ENCODE data around the gene NUAK1.
A peak's percentile ranks its signal among the peaks of the same experiment; 100 is the strongest.

Gene NUAK1

GRCh38 chr12:106109168-106109910 is 29.4 kb downstream of the NUAK1 start:
- no peak for DNase-seq (ENCODE audit: low spot score)

GRCh38 chr12:106108185-106108835 is 30.4 kb downstream of the NUAK1 start:
- peak; percentile 34 for DNase-seq (ENCODE audit: low spot score)

DNA sequence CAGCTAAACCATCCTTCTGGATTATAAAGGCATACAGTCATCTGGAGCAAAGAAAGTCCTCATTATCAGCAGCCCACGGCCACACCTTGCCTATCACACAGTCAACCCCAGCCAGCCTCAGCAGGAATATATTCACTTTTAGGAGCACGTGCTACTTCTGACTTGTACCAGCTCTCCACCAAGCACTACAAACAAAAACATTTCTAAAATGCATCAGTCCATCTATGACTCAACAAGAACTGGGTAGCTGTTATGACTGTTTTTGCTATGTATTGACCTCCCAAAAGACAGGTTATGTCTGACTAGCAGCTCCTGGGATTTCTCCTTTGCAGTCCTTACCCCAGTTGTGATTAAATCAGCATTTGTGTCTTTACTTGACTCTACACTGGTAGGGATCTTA is 31.2 kb downstream of the NUAK1 start:
- DNase-seq (ENCODE audit: low spot score), result peak; percentile 39

DNA sequence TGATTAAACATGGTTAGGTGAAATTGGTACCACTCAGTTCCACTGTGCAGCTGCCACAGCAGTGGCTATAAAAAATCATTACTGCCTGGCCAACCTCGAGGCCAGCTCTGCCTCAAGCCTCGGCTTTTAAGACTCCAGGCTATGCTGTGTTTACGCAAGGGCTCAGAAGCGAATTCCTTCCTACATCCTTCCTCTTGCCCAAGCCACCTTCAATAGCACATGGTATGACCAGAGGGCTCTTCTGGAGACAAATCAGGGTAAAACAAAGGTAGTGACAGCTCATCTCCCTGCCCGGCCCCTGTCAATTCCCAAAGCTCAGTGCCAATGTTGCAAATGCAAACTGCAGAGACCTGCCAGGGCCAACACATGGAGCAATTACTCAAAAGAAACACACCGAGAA is 31.9 kb downstream of the NUAK1 start:
- no peak for DNase-seq (ENCODE audit: low spot score)

DNA sequence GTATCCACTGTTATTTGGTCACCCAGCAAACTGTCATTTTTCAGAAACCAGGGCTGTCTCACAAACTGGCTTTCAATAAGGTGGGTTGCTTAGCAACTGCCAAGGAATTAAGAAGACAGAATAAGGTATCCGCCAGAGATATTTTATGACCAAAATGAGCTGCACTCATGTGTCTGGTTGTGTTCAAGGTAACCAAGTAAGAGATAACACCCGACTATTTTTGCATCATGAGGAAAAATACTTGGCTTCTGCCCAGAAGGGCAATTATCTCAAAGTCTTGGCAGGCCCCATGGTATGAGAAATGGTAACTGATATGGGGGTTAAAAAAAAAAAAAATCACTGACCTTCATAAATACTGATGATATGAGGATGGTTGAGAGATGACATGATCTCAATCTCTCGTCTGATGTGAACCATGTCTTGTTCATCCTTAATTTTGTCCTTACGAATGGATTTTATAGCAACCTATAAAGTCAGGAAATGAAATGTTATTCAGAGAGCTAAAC is 32.6 kb downstream of the NUAK1 start:
- DNase-seq (ENCODE audit: low spot score), result no peak

GRCh38 chr12:106101803-106102202 is 37.0 kb downstream of the NUAK1 start:
- DNase-seq (ENCODE audit: low spot score), result no peak

DNA sequence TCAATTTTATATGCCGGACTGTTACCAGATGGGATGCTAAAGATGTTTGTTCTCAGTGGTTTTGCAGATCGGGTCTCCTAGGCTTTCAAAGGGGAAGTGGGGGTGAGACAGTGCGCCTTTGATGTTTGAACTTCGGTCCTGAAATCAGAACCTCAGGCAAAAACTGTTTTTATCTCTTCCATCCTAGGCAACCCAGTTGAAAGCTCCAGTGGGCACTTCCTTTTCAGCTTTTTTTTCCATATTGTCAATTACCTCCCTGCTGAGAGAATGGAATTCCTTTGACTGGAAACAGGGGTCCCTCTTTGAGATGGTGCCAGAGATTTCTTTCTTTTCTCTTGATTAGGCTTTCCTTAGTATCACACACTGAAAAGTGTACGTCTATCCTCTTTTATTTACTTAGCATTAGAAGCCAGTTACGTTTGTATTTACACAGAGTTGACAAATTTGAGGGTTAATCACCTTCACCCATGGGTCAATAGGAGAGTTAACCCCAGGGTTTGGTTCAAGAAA is 40.0 kb downstream of the NUAK1 start:
- no peak for DNase-seq (ENCODE audit: low spot score)

DNA sequence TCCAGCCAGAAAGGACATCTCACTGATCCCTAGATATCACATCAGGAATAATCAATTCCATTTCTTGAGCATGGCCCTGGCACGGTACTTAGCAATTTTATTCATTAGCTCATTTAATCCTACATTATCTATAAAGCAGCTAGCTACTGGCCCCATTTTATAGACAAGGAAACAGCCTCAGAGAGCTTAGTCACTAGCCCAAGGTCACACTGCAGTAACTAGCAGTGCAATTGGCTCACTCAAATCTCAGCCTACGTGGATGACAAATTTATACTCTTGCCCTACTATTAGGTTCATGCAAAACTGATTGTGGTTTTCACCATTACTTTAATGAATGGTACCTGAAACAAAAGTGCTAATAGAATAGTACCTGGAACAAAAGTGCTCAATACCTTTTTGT is 41.7 kb downstream of the NUAK1 start:
- DNase-seq (ENCODE audit: low spot score), result no peak

- no peak for DNase-seq (ENCODE audit: low spot score)
These were observed 42.4 kb downstream of the NUAK1 start for GRCh38 chr12:106096376-106096775.

DNA sequence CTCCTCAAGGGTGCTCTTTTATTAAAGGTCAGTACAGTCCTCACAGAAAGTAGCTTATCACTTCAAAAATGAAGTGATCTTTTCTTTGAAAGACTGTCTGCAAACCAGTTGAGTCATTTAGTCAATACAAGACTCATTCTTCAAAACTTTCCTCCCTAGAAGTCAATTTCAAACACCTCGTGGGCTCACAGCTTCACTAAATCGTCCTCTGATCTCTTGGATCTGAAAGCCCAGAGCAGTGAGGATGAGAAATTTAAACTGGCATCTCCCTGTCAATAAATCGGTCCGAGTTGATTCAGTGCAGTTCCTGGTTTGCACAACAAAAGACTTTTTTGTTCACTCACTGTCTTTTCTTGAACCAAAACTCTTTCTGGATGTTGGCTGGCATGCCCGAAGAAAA is 44.5 kb downstream of the NUAK1 start:
- DNase-seq (ENCODE audit: low spot score), result no peak

- no peak for DNase-seq (ENCODE audit: low spot score)
These were observed 45.5 kb downstream of the NUAK1 start for GRCh38 chr12:106093246-106093645.

GRCh38 chr12:106091446-106091820 is 47.3 kb downstream of the NUAK1 start:
- DNase-seq (ENCODE audit: low spot score), result no peak

- DNase-seq (ENCODE audit: low spot score), result peak; percentile 71
These were observed 47.9 kb downstream of the NUAK1 start for GRCh38 chr12:106090591-106091445.

DNA sequence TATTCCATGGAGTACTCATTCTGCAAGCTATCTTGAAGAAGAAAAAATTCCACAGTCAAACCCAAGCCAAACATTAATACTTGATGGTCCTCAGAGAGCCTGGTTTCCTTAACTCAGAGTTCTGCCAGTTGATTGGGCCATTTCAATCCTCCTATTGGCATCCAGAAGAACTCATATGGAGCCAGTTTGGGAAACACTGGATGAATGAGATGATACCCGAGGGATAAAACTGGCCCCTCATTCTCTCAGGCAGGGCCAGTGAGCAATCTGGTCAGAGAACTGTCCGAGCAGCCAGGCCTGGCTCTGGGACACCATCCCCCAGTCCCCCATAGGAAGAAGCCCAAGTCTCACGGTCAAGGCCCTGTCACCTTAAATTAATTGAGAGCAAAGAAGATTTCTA is 48.8 kb downstream of the NUAK1 start:
- no peak for DNase-seq (ENCODE audit: low spot score)

DNA sequence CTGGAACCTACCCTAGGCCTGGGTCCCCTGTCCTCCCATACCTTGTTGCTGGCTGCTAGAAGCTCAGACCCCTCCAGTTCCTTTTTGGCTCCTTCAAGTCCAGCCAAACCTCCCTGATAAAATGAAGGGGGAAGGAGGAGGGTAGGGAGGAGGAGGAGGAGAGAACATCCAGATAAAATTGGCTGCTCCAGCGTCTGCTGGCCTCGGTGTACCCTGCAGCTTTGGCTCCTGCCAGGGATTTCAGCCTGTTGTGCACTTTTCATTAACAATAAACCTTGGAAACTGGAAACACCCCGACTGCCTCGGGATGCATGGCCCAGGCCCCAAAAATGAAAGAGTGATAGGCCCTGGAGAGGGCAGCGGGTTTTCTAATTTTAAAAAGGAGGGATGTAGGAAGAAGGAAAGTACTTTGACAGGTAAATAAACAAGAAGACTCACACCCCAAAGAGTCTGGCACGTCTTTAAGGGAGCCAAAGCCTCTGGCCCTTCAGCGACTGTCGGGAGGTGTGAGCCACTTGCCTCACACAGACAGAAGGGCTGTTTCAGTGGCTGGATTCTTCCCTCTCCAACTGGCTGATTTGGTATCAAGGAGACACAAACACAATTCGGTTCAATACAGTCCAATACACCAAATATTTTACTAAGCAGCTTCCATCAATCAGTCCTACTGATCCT is 49.8 kb downstream of the NUAK1 start:
- DNase-seq (ENCODE audit: low spot score), result no peak

- no peak for DNase-seq (ENCODE audit: low spot score)
These were observed 50.4 kb downstream of the NUAK1 start for GRCh38 chr12:106088246-106088808.

GRCh38 chr12:106086696-106087095 is 52.1 kb downstream of the NUAK1 start:
- DNase-seq (ENCODE audit: low spot score), result no peak

DNA sequence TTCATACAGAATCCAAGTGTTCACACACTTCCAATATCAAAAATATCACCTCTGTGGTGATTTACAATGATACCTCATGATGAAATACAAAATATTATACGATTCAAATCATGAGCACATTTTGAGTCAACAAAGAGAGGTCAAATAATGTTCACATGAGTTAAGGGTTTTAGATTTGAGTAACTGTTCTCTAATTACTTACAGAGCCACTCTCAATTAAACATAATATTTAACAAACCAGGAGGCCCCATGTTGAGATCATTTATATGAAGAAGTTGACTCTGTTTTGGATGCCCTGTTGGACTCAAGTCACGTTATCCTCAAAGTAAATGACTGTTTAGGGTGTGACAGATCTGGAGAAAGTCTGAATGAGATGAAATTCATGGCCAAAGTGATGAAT is 53.5 kb downstream of the NUAK1 start:
- no peak for DNase-seq (ENCODE audit: low spot score)

- DNase-seq (ENCODE audit: low spot score), result no peak
These were observed 54.0 kb downstream of the NUAK1 start for GRCh38 chr12:106084759-106085158.

GRCh38 chr12:106084014-106084671 is 54.6 kb downstream of the NUAK1 start:
- DNase-seq (ENCODE audit: low spot score), result peak; percentile 85

Data from hepatic stellate cell (primary cell).